ENCODE measurements around the gene ANKUB1. TPM values are rescaled to one million over a fixed set of nuclear protein-coding genes. Genes with fewer than 3 reads are reported as not detected.

The ANKUB1 gene
- total RNA-seq, 1 experiment from 2014 or later, result not detected

DNA sequence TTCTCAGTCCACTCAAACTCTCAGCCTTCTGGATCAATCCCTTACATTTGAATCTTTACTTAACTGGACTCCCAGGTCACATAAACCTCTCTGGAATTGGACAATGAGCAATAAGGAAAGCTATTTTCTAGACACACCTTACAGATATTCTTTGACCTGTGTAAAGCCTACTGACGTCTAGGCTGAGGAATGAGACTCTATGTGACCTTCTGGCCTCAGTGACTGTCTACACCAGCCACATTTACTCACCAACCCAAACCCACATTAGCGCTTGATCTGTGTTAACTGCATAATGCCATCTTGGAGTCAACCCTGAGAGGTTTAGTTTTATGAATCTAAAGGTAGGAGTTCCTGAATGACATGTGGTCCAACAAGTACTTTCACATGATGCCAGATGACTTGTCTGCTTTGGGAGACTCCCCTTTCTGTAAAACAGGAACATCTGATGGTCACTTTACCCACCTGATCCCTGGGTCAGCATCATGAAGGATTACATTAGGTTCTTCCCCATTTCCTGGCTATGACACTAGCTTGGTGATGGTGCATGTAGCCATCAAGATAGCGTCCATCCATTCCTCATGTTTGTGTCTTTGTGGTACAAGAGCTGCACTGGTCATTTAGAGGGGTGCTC is 28.7 kb downstream of the ANKUB1 start:
- ATAC-seq, result no peak
- no peaks in the 10 kb centered on the region for H3K9me3 ChIP-seq (ENCODE audit: control insufficient read depth in 1 of 2, insufficient read depth in 1 of 2, low read depth in 1 of 2, low read length in 2 of 2)
- no peak overlapping the region for H3K9ac ChIP-seq (ENCODE audit: low read length)
- no peak overlapping the region for H2AFZ ChIP-seq (ENCODE audit: low read depth, low read length, poor library complexity, severe bottlenecking)
- POLR2A ChIA-PET, result no interaction called here
- H3K27me3 ChIP-seq (ENCODE audit: insufficient read depth, low read length), result peaks cover 3% of the 10 kb centered on the region; the same call in 1 of the 2 replicates
- TF ChIP-seq EZH2 (IDR thresholded peaks at IDR 0.05), result no peak
- TF ChIP-seq, protein P1, sequence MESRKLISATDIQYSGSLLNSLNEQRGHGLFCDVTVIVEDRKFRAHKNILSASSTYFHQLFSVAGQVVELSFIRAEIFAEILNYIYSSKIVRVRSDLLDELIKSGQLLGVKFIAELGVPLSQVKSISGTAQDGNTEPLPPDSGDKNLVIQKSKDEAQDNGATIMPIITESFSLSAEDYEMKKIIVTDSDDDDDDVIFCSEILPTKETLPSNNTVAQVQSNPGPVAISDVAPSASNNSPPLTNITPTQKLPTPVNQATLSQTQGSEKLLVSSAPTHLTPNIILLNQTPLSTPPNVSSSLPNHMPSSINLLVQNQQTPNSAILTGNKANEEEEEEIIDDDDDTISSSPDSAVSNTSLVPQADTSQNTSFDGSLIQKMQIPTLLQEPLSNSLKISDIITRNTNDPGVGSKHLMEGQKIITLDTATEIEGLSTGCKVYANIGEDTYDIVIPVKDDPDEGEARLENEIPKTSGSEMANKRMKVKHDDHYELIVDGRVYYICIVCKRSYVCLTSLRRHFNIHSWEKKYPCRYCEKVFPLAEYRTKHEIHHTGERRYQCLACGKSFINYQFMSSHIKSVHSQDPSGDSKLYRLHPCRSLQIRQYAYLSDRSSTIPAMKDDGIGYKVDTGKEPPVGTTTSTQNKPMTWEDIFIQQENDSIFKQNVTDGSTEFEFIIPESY (IDR thresholded peaks at IDR 0.05; ENCODE audit: extremely low read depth, insufficient replicate concordance, low read length), result no peak
- TF ChIP-seq EGR1 (IDR thresholded peaks at IDR 0.05; ENCODE audit: low read depth), result no peak
- TF ChIP-seq TCF7L2 (IDR thresholded peaks at IDR 0.05; ENCODE audit: borderline replicate concordance, extremely low read depth, insufficient read depth, insufficient read length), result no peak
- no peak for TF ChIP-seq FOSL1 (IDR thresholded peaks at IDR 0.05; ENCODE audit: low read depth)
- TF ChIP-seq EZH2phosphoT487 (IDR thresholded peaks at IDR 0.05; ENCODE audit: borderline replicate concordance), result no peak
- TF ChIP-seq, protein P2, sequence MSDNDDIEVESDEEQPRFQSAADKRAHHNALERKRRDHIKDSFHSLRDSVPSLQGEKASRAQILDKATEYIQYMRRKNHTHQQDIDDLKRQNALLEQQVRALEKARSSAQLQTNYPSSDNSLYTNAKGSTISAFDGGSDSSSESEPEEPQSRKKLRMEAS (IDR thresholded peaks at IDR 0.05), result no peak
- TF ChIP-seq POLR2A (IDR thresholded peaks at IDR 0.05; ENCODE audit: borderline replicate concordance, extremely low read depth, insufficient read depth, insufficient read length), result no peak
- TF ChIP-seq YY1 (IDR thresholded peaks at IDR 0.05; ENCODE audit: extremely low read depth, insufficient replicate concordance, low read depth, low read length), result no peak
- no peak for TF ChIP-seq ZFX (IDR thresholded peaks at IDR 0.05)
- TF ChIP-seq SP1 (IDR thresholded peaks at IDR 0.05; ENCODE audit: low read depth), result no peak
- no peak for TF ChIP-seq JUND (IDR thresholded peaks at IDR 0.05)
- TF ChIP-seq ELF1 (IDR thresholded peaks at IDR 0.05; ENCODE audit: borderline replicate concordance, low read depth), result no peak
- TF ChIP-seq, protein P3, sequence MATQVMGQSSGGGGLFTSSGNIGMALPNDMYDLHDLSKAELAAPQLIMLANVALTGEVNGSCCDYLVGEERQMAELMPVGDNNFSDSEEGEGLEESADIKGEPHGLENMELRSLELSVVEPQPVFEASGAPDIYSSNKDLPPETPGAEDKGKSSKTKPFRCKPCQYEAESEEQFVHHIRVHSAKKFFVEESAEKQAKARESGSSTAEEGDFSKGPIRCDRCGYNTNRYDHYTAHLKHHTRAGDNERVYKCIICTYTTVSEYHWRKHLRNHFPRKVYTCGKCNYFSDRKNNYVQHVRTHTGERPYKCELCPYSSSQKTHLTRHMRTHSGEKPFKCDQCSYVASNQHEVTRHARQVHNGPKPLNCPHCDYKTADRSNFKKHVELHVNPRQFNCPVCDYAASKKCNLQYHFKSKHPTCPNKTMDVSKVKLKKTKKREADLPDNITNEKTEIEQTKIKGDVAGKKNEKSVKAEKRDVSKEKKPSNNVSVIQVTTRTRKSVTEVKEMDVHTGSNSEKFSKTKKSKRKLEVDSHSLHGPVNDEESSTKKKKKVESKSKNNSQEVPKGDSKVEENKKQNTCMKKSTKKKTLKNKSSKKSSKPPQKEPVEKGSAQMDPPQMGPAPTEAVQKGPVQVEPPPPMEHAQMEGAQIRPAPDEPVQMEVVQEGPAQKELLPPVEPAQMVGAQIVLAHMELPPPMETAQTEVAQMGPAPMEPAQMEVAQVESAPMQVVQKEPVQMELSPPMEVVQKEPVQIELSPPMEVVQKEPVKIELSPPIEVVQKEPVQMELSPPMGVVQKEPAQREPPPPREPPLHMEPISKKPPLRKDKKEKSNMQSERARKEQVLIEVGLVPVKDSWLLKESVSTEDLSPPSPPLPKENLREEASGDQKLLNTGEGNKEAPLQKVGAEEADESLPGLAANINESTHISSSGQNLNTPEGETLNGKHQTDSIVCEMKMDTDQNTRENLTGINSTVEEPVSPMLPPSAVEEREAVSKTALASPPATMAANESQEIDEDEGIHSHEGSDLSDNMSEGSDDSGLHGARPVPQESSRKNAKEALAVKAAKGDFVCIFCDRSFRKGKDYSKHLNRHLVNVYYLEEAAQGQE (IDR thresholded peaks at IDR 0.05; ENCODE audit: low read depth), result no peak
- TF ChIP-seq CEBPB (IDR thresholded peaks at IDR 0.05; ENCODE audit: low read depth), result no peak
- no peak overlapping the region for H3K4me3 ChIP-seq (replicated peaks in 1 of 2; ENCODE audit: low read depth in 1 of 2, low read length in 2 of 2)
- no peak for DNase-seq (ENCODE audit: low read depth, low spot score)
- no peaks in the 10 kb centered on the region for H4K20me1 ChIP-seq (ENCODE audit: insufficient read depth)
- H3K9me2 ChIP-seq (ENCODE audit: insufficient read depth), result no peaks in the 10 kb centered on the region
- RAD21 ChIA-PET (ENCODE audit: low non-redundant PET in 1 of 2, low total read pairs in 2 of 2, uncharacterized antibody in 2 of 2, unreplicated experiment in 2 of 2), result no interaction called here
- H3K4me2 ChIP-seq (ENCODE audit: low read length), result no peak overlapping the region
- CTCF ChIA-PET, result interaction anchor here (0.8 to 0.9 kb wide), 3 partner anchors 8 to 233 kb away, joined by 3 to 4 read pairs (median 3); no protein-coding TSS in a partner anchor
- H3K36me3 ChIP-seq (ENCODE audit: control insufficient read depth in 1 of 2, insufficient read depth in 2 of 2, low read length in 2 of 2), result no peaks in the 10 kb centered on the region
- BruUV-seq (replicated peaks), result no TSS peak
- H3K79me2 ChIP-seq (ENCODE audit: insufficient read depth, low read length), result no peaks in the 10 kb centered on the region
- intact Hi-C loops (cut with micrococcal nuclease), result no loop called here
- H3K4me1 ChIP-seq (ENCODE audit: control insufficient read depth in 1 of 2, insufficient read depth in 2 of 2, low read length in 2 of 2), result no peaks in the 10 kb centered on the region
- H3K27ac ChIP-seq (ENCODE audit: low read depth, low read length), result no peak overlapping the region

Measured in HCT116 (cell line).